NOMO-1 (cell line): ENCODE results near the gene CD300E.
A peak's percentile ranks its signal among the peaks of the same experiment; 100 is the strongest.
"Not testable (repeated sequence)": the region's sequence is repeated elsewhere in the genome, so short reads cannot be mapped to it uniquely, and the experiment has no call there.

Source experiments
- DNase-seq, 2 experiments: peaks; one replicate each; lab custom pipeline; 2025; ENCODE audit not compliant: unreplicated experiment in 2 of 2; lab: John Stamatoyannopoulos, UW

The CD300E gene

DNA sequence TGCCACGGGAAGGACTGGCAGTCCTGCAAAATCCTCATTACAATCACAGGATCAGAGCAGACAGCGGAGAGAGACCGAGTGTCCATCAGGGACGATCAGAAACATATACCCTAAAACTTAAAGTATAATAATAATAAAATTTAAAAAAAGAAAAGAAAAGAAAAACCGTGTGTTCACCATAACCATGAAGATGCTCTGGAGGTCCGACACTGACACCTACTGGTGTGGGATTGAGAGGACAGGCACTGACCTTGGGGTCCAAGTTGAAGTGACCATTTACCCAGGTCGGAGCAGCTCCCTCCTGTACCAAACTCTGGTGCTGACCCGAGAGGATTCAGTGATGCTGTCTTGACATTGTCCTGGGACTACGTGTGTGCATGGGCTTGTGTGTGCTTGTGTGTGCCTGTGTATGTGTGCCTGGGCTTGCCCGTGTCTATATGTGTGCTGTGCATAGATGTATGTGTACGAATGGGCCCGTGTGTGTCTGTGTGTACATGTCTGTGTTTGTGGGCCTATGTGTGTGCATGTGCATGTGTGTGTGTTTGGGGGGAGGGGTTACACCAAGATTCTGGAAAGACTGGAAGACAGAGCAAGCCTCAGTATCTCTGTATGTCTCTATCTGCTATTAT, 21.5 kb downstream of the CD300E start:
- peak in 1 of 2 experiments; percentile 61 for DNase-seq

DNA sequence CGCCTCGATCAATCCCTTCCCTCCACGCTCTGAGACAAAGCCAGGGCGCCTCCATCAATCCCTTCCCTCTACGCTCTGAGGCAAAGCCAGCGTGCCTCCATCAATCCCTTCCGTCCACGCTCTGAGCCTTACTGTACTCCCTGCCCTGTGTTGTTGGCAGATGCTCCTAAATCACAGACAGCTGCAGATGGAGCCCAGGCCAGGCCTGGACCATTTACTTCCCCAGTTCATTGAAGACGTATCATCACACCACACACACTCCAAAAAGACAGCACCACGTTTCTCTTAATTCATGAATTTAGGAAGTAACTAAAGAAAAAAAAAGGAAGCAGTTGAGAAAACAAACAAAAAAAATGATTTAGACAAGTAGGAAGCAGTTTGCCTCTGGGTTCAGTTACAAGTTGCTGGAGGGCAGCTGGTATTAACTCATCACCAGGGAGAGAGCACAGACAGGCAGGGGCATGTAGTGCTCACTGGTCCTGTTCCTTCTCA, 24.0 kb downstream of the CD300E start:
- DNase-seq: peak; percentile 92 to 93

DNA sequence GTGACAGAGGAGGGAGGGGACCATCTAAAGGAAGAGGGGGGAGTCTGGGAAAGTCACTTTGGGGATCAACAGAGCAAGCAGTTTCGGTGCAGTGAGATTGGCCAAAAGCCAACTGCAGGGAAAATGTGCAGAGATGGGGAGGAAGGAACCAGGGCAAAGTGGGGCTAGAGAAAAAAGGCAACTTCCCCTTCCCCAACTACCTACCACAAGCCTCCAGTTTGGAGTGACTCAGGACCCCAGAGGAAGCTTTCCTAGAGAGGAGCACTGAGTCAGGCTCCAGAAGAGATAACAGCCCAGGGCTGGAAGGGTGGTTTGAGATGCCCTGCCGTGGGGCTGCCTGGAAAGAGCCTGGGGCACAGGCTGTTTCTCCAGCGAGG, 24.5 kb downstream of the CD300E start:
- DNase-seq: peak in 1 of 2 experiments; percentile 51

DNA sequence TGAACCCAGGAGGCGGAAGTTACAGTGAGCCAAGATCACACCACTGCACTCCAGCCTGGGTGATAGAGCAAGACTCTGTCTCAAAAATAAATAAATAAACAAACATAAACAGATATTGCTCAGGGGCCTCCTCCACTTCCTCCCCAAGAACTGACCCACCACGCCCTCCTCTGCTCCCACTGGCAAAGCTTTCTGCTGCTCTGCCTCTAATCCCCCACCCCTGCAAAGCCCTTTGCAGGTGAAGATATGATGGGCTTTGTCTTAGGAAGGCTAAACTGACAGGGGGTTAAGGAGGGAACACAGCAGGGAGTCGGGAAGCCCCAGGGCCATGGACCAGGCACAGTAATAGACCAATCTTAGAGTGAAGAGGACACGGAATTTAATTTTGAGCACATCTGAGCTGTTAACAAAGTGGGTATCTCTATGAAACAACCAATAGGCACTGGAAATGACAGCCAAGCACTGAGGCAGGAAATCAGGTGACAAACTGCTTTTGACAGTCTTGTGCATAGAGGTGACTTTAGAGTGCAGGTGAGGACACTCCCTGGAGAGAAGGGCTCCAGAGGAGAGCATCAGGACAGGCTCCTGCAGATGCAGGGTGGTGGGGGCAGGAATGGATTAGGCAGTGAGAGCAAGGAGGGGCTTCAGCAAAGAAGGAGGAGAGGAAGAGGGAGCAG, 25.1 kb downstream of the CD300E start:
- no peak for DNase-seq

DNA sequence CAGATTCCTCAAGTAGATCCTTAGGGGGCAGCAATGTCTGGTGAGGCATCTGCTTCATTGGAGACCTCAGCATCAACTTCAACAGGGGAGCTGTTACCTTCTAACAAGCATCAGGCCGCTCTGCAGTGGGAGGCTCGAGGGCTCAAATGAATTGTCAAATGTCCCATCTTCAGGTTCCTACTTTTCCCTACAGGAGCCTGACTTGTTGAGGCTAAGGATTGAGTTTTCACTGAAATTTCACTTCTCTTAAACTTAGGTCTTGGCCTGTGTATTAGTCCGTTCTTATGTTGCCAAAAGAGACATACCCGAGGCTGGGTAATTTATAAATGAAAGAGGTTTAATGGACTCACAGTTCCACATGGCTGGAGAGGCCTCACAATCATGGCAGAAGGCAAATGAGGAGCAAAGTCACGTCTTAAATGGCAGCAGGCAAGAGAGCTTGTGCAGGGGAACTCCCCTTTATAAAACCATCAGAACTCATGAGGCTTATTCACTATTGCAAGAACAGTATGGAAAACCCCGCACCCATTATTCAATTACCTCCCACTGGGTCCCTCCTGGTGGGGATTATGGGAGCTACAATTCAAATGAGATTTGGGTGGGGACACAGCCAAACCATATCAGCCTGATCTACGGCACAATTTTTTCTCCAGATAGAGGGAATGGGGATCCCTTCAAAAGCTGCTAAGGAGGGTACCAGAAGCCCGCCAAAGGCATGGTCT, 26.3 kb downstream of the CD300E start:
- no peak for DNase-seq

DNA sequence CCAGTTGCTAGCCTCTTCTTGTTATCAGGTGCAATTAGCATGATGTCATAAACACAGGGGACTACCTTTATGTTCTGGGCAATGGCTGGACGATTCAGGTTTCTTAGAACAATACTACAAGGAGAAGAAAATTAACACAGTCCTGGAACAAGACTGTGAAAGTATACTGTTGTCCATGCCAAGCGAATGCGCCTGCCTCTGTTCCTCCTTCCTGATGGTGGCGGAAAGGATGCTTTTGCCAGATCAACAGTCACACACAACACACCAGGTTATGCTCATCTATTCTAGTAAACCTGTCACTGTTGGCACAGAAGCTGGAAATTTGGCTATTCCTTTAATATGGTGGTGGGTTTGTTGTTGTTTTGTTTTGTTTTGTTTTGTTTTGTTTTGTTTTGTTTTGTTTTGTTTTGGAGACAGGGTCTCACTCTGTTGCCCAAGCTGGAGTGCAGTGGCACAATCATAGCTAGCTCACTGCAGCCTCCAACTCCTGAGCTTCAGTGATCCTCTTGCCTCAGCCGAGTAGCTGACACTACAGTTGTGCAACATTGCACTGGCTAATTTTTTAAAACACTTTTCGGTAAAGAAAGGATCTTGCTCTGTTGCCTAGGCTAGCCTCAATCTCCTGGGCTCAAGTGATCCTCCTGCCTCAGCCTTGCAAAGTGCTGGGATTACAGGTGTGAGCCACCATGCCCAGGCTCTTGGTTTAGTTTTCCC, 28.3 kb downstream of the CD300E start:
- DNase-seq: peak; percentile 14 to 21

- DNase-seq: peak; percentile 34 to 81
These were observed 31.2 kb downstream of the CD300E start, which contains the start of gene CD300LD for GRCh38 chr17:74592087-74592990. Gene CD300LD, minus strand, starts transcription at chr17:74592283. Its CDS starts 81 bp downstream, at chr17:74592202.

DNA sequence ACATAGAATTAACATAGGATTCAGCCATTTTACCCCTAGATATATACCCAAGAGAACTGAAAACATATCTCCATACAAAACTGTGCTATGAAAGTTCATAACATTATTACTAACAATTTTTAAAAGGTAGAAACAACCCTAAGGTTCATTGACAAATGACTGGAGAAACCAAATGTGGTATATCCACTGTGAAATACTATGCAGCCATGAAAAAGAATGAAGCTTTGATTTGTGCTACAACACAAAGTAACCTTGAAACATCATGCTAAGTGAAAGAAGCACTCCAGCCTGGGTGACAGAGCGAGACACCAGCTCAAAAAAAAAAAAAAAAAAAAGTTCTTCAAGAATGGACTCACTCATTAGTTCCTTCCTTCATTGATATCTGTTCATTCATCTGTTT, 32.0 kb downstream of the CD300E start:
- no peak for DNase-seq

- DNase-seq: no peak
These were observed 37.8 kb downstream of the CD300E start for GRCh38 chr17:74585711-74586110.

DNA sequence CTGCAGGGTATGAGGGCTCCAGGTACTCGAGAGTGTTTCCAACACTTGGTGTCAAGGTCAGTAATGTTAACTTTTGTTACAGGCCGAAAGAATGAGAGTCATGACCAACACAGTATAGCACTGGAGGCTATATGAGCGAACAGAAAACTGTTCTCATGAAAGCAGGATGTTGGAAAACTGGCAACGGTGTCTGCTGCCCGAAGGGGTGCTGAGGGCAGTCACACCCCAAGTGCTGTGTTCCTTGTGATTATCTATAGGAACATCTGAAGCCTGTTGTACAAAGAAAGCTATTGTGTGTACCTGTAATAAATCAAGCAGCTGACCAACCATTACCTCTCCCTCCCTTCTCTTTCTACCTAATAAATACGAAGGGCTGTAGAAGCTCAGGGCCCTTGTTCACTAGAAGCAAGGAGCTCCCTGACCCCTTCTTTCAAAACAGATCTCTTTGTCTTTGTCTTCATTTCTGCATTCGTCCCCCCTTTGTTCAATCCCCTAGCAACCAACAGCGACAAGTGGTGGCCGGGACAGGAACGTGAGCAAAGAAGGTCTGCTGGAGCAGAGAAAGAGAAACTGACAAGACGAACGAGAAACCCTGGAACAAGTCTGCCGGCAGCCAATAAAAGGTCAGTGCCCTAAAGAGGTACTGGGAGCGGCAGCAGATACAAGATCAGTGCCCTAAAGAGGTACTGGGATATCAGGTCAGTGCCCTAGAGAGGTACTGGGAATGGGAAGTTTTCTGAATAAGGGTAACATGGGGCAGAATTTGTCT, 39.1 kb downstream of the CD300E start:
- no peak for DNase-seq

DNA sequence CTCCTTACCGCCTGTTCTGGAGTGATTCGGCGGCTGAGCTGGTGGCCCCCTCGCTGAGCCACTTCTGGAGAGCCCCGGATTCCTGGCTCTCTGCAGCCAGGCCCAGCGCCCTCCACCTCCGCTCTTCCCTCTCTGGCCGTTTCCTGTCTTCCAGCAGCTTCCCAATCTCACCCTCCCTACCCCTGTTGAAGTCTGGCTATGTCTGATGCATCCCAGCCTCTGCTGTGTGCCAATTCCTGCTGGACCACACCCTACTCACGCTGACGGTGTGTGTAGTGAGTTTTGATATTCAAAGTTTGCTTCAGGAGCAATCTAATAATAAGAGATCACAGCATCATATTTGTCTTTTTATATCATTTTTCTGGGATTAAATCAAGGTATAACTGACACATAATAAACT, 40.9 kb downstream of the CD300E start:
- DNase-seq: no peak

GRCh38 chr17:74579900-74580299, 43.6 kb downstream of the CD300E start:
- peak in 1 of 2 experiments; percentile 19 for DNase-seq

DNA sequence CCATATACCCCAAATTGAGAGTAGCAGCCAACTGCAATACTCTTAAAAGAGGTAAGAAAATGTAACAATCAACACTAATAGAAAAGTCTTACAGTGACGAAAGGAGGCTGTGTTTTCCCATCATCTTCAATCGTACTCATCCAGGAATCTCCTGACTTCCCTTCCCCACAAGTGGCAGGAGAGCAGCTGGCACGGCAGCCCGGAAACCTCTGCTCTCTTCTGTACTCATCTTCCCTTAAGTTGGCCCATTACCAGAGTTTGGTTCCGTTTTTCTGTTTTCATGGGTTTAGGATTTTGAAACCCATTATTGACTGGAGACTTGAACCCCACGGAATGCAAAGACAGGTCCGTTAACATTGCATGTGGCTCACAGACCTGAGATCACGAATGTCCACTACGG, 44.6 kb downstream of the CD300E start:
- DNase-seq: no peak

DNA sequence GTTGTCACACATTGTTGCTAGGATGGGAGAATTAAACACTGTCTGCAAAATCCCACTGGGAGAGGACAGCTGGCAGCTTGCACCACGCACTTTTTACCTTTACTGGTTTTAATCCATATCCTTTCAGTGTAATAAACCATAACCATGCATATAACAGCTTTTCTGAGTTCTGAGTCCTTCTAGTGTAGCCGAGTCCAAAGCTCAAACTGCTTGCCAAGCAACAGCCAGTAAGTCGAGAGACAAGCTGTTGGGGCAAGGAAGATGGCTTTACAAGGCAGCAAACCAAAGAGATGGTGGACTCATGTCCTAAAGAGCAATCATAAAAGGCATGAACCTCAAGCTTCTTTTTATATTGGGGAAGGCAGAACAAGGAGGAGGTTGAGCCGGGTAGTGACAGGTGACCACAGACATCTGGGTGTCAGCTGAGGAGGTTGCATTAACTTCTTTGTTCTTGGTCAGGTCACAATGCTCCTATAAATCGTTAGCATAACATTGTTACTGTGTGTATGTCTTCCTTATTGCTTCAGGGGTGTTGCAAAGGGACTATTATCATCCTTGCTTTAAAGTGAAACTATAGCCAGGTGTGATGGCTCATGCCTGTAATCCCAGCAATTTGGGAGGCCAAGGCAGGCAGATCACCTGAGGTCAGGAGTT, 48.9 kb downstream of the CD300E start:
- DNase-seq: no peak

GRCh38 chr17:74573635-74574034, 49.9 kb downstream of the CD300E start:
- not testable (repeated sequence) for DNase-seq

GRCh38 chr17:74573169-74573568, 50.4 kb downstream of the CD300E start:
- DNase-seq: no peak

GRCh38 chr17:74571621-74572270, 51.8 kb downstream of the CD300E start:
- peak in 1 of 2 experiments; percentile 26 for DNase-seq
